ENCODE results near the gene DDX51. TPM values are rescaled to one million over a fixed set of nuclear protein-coding genes. Genes with fewer than 3 reads are reported as not detected.

Gene DDX51
- total RNA-seq, 1 experiment from 2014 or later, result 38.1 TPM

GRCh38 chr12:132161036-132161781 lies 17.1 kb upstream of the DDX51 start:
- BruUV-seq (replicated peaks), result no TSS peak
- Histone ChIP-seq H3K79me2 (ENCODE audit: insufficient read depth, low read length) (no peaks in the 10 kb centered on the region), H3K36me3 (ENCODE audit: control insufficient read depth in 1 of 2, insufficient read depth in 2 of 2, low read length in 2 of 2) (peaks cover 0 to 21% of the 10 kb centered on the region in 2 experiments; a peak in 1 of 4 replicates), H3K4me1 (ENCODE audit: control insufficient read depth in 1 of 2, insufficient read depth in 2 of 2, low read length in 2 of 2) (peaks cover 0 to 13% of the 10 kb centered on the region in 2 experiments; a peak in 1 of 4 replicates), H3K4me2 (ENCODE audit: low read length) (no peak overlapping the region), H3K9ac (ENCODE audit: low read length) (no peak overlapping the region), H4K20me1 (ENCODE audit: insufficient read depth) (no peaks in the 10 kb centered on the region), H3K27ac (ENCODE audit: low read depth, low read length) (no peak overlapping the region), H2AFZ (ENCODE audit: low read depth, low read length, poor library complexity, severe bottlenecking) (no peak overlapping the region), H3K9me2 (ENCODE audit: insufficient read depth) (no peaks in the 10 kb centered on the region), H3K4me3 (replicated peaks in 1 of 2; ENCODE audit: low read depth in 1 of 2, low read length in 2 of 2) (no peak overlapping the region), H3K27me3 (ENCODE audit: insufficient read depth, low read length) (no peaks in the 10 kb centered on the region), H3K9me3 (ENCODE audit: control insufficient read depth in 1 of 2, insufficient read depth in 1 of 2, low read depth in 1 of 2, low read length in 2 of 2) (peaks cover 0 to 16% of the 10 kb centered on the region in 2 experiments; a peak in 1 of 4 replicates)
- intact Hi-C loops (cut with micrococcal nuclease), result no loop called here
- ATAC-seq, result peak; percentile 64
- ChIA-PET POLR2A (interaction anchor here (0.6 kb wide), 1 partner anchor 249 kb away, joined by 4 read pairs; no protein-coding TSS in a partner anchor), RAD21 (ENCODE audit: low non-redundant PET in 1 of 2, low total read pairs in 2 of 2, uncharacterized antibody in 2 of 2, unreplicated experiment in 2 of 2) (no interaction called here), CTCF (interaction anchor here (0.8 to 0.9 kb wide), 2 partner anchors 253 to 254 kb away, joined by 3 read pairs; no protein-coding TSS in a partner anchor)
- peak; percentile 39 for DNase-seq (ENCODE audit: low read depth, low spot score)
- TF ChIP-seq CBX3 (IDR thresholded peaks at IDR 0.05; ENCODE audit: low read depth) (no peak), SP1 (IDR thresholded peaks at IDR 0.05; ENCODE audit: low read depth) (no peak), SRF (IDR thresholded peaks at IDR 0.05; ENCODE audit: low read depth) (no peak), CEBPB (IDR thresholded peaks at IDR 0.05; ENCODE audit: low read depth) (no peak), CTCF (IDR thresholded peaks at IDR 0.05 in 2 of 3, conservative IDR thresholded peaks at IDR 0.05 in 1 of 3; ENCODE audit: borderline replicate concordance in 1 of 3, insufficient read depth in 1 of 3, low read depth in 2 of 3, low read length in 2 of 3) (no peak), ZFX (IDR thresholded peaks at IDR 0.05) (no peak), EGR1 (IDR thresholded peaks at IDR 0.05; ENCODE audit: low read depth) (no peak), EZH2 (IDR thresholded peaks at IDR 0.05) (no peak), ATF3 (IDR thresholded peaks at IDR 0.05) (no peak), POLR2AphosphoS5 (IDR thresholded peaks at IDR 0.05; ENCODE audit: low read depth, low read length) (no peak), POLR2A (IDR thresholded peaks at IDR 0.05; ENCODE audit: borderline replicate concordance, extremely low read depth, insufficient read depth, insufficient read length) (no peak), SIN3A (IDR thresholded peaks at IDR 0.05; ENCODE audit: low read depth) (no peak), ZNF274 (IDR thresholded peaks at IDR 0.05; ENCODE audit: low read depth, low read length) (no peak), FOSL1 (IDR thresholded peaks at IDR 0.05; ENCODE audit: low read depth) (no peak), JUND (IDR thresholded peaks at IDR 0.05) (no peak), MAX (IDR thresholded peaks at IDR 0.05) (no peak), RAD21 (IDR thresholded peaks at IDR 0.05; ENCODE audit: low read depth) (no peak)

Measured in HCT116 (cell line).